ENCODE data around the gene NEU4. TPM values are rescaled to one million over a fixed set of nuclear protein-coding genes. Genes with fewer than 3 reads are reported as not detected.

NEU4 gene
- total RNA-seq, 2 experiments from 2014 or later = 0.20 TPM; not detected in 1

- H3K27ac Mint-ChIP-seq = peak overlapping the region; percentile 76
- peaks cover 16% of the 10 kb centered on the region for H3K36me3 Mint-ChIP-seq
- H3K4me3 Mint-ChIP-seq = peak overlapping the region; percentile 41
- peaks cover 27% of the 10 kb centered on the region for H3K27me3 Mint-ChIP-seq
- DNase-seq (no peak), ATAC-seq (ENCODE audit: low read depth) (no peak)
- POLR2A ChIA-PET = no interaction called here
- peaks cover 11% of the 10 kb centered on the region for H3K9me3 Mint-ChIP-seq
- peaks cover 61% of the 10 kb centered on the region for H3K4me1 Mint-ChIP-seq
These were observed 55.3 kb downstream of the NEU4 start for GRCh38 chr2:241864168-241864849.

GRCh38 chr2:241864850-241865213, 55.8 kb downstream of the NEU4 start:
- Mint-ChIP-seq H3K27ac (peak overlapping the region; percentile 76), H3K27me3 (peaks cover 27% of the 10 kb centered on the region), H3K4me1 (peaks cover 58% of the 10 kb centered on the region), H3K4me3 (peak overlapping the region; percentile 35), H3K9me3 (peaks cover 11% of the 10 kb centered on the region), H3K36me3 (peaks cover 16% of the 10 kb centered on the region)
- DNase-seq = no peak
- ATAC-seq (ENCODE audit: low read depth) = no peak
- POLR2A ChIA-PET = no interaction called here

- Mint-ChIP-seq H3K36me3 (peaks cover 16% of the 10 kb centered on the region), H3K4me3 (peak overlapping the region; percentile 35)
- POLR2A ChIA-PET = no interaction called here
These were observed 56.5 kb downstream of the NEU4 start for GRCh38 chr2:241865416-241865956.

GRCh38 chr2:241865957-241866789, 57.2 kb downstream of the NEU4 start:
- no peak overlapping the region for H3K4me3 Mint-ChIP-seq
- POLR2A ChIA-PET = interaction anchor here (1.3 kb wide), 1 partner anchor 13 kb away, joined by 3 read pairs; no protein-coding TSS in a partner anchor
- ATAC-seq (ENCODE audit: low read depth) (peak; percentile 24), DNase-seq (no peak)
- H3K27ac Mint-ChIP-seq = peak overlapping the region; percentile 76
- peaks cover 11% of the 10 kb centered on the region for H3K9me3 Mint-ChIP-seq
- peaks cover 55% of the 10 kb centered on the region for H3K4me1 Mint-ChIP-seq
- peaks cover 16% of the 10 kb centered on the region for H3K36me3 Mint-ChIP-seq
- H3K27me3 Mint-ChIP-seq = peaks cover 27% of the 10 kb centered on the region

More at GRCh38 chr2:241865416-241865956, 56.5 kb downstream of the NEU4 start:
- Mint-ChIP-seq H3K9me3 (peaks cover 11% of the 10 kb centered on the region), H3K27me3 (peaks cover 27% of the 10 kb centered on the region), H3K4me1 (peaks cover 55% of the 10 kb centered on the region), H3K27ac (peak overlapping the region; percentile 76)
- no peak for DNase-seq
- ATAC-seq (ENCODE audit: low read depth) = no peak

Other genes with a start within 250 kb of the NEU4 start
- 10 to 100 TPM; 35.0 to 35.5 TPM for gene THAP4, start 172.0 kb upstream of the NEU4 start, total RNA-seq
- 100 to 1,000 TPM in 1 of 2 experiments, 10 to 100 TPM in 1; 91.1 to 101 TPM for gene ATG4B, start 171.5 kb upstream of the NEU4 start, total RNA-seq
- 10 to 100 TPM; 56.5 to 67.9 TPM for gene DTYMK, start 122.4 kb upstream of the NEU4 start, total RNA-seq
- 10 to 100 TPM; 52.1 to 54.3 TPM for gene ING5, start 107.2 kb upstream of the NEU4 start, total RNA-seq
- gene D2HGDH, start 74.6 kb upstream of the NEU4 start, total RNA-seq = 10 to 100 TPM; 44.2 to 46.2 TPM
- gene GAL3ST2, start 32.4 kb upstream of the NEU4 start, total RNA-seq = under 1 TPM; 0.22 to 0.43 TPM
- 1 to 10 TPM; 5.4 to 6.6 TPM for gene PDCD1, start 49.7 kb downstream of the NEU4 start, total RNA-seq
- under 1 TPM; 0.53 to 0.60 TPM for gene RTP5, start 60.5 kb downstream of the NEU4 start, total RNA-seq

Data from activated naive CD8-positive, alpha-beta T cell treated with anti-CD3 and anti-CD28 coated beads, Interleukin-2, amount 10 ng/mL, durations not matched to agents 7 days and 5 days (primary cell).